Choroid plexus epithelial cell (primary cell): ENCODE results near the gene ST6GALNAC3.

Experiments
- DNase-seq: peaks from one replicate; pipeline ENCODE4 v3.0.0-alpha.2; 2010; ENCODE audit warnings: low read depth
- H3K4me3 ChIP-seq: 2 replicates; pipeline ENCODE4 v1.5.1; 2011; ENCODE audit warnings: low read depth, mild to moderate bottlenecking, control low read depth, low read length, moderate library complexity
- CTCF ChIP-seq: conservative IDR thresholded peaks from 2 replicates; pipeline ENCODE4 v1.5.1; 2011; ENCODE audit warnings: low read depth, mild to moderate bottlenecking, control low read depth, inconsistent platforms, low read length, moderate library complexity

ST6GALNAC3 gene

GRCh38 chr1:76548513-76549100 lies 474.1 kb downstream of the ST6GALNAC3 start:
- H3K4me3 ChIP-seq: no peak overlapping the region
- no peak for TF ChIP-seq CTCF

GRCh38 chr1:76554283-76554682 lies 479.7 kb downstream of the ST6GALNAC3 start:
- DNase-seq: no peak
- H3K4me3 ChIP-seq: no peak overlapping the region
- TF ChIP-seq CTCF: no peak

More at GRCh38 chr1:76548513-76549100, 474.1 kb downstream of the ST6GALNAC3 start:
- DNase-seq: no peak

GRCh38 chr1:76562292-76562691 lies 487.7 kb downstream of the ST6GALNAC3 start:
- TF ChIP-seq CTCF: no peak
- DNase-seq: no peak
- H3K4me3 ChIP-seq: no peak overlapping the region

- no peak for TF ChIP-seq CTCF
- H3K4me3 ChIP-seq: no peak overlapping the region
- no peak for DNase-seq
These were observed 494.2 kb downstream of the ST6GALNAC3 start for GRCh38 chr1:76568573-76569238.

DNA sequence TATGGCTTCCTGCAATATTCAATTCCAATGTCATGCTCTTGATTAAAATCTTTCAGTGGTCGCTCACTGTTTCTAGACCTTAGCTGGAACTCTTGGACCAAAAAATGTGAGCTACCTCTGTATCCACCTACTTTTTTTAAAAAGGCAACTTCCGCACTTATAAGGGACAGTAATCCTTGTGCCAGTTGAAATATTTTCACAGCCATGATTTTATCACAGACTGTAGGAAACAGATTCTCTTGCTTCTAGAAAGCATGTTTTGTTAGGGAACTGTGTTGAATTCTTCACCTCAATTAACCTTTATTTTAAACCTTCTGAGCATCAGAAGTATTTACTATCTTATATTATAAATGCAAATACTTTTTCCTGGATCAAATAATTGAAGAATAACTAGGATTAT lies 496.7 kb downstream of the ST6GALNAC3 start:
- TF ChIP-seq CTCF: no peak
- H3K4me3 ChIP-seq: no peak overlapping the region
- DNase-seq: no peak

DNA sequence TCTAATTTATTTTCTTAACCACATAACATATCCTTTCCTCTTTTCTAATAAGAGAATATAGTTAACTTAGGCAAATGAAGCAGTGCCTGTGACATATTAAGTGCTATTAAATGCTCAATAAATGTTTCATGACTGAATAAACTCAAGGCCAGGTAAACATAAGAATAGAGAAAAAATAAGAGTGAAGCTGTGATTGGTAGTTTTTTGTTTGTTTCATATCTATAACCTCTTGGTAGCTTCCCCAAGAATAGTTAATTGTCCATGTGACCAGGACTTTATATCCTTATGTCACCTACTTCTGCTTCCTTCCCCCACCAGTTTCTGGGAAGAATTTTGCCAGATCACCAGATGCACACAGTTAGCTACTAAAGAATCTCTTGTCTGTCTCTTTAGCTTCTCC lies 497.7 kb downstream of the ST6GALNAC3 start:
- H3K4me3 ChIP-seq: no peak overlapping the region
- no peak for DNase-seq
- no peak for TF ChIP-seq CTCF
